Measurements from ENCODE around the gene BPTF.

DNA sequence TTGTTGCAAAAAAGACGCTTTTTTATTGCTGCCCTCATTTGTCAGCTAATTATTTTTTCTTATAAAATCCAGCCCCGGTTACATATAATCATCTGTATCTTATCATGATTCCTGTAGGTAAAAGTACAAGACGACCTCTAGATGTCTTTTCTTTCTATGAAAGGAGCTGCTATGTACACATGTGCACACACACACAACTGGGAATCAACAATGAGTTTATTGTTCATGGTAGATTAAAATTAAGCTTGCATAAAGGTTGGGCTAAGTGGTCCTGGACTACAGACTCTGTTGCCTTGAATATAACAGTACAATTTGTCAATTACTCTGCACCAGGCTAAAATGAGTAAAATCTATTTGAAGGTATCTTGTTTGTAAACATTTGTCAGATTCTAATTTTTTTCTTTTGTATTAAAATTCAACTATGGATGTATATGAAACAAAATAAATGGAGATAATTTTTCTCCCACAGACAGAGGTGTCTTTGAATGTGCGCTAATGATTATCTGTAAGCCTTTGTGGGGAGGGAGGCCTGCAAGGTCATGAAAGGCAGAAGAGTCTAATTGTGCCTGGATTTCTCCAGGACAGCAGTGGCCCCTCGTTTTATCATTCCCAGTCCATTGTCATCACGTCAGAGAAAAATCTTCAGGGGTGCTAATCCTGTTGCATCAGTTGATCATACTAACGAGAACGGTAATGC is 157.5 kb downstream of the BPTF start:
- TF ChIP-seq, protein P1, sequence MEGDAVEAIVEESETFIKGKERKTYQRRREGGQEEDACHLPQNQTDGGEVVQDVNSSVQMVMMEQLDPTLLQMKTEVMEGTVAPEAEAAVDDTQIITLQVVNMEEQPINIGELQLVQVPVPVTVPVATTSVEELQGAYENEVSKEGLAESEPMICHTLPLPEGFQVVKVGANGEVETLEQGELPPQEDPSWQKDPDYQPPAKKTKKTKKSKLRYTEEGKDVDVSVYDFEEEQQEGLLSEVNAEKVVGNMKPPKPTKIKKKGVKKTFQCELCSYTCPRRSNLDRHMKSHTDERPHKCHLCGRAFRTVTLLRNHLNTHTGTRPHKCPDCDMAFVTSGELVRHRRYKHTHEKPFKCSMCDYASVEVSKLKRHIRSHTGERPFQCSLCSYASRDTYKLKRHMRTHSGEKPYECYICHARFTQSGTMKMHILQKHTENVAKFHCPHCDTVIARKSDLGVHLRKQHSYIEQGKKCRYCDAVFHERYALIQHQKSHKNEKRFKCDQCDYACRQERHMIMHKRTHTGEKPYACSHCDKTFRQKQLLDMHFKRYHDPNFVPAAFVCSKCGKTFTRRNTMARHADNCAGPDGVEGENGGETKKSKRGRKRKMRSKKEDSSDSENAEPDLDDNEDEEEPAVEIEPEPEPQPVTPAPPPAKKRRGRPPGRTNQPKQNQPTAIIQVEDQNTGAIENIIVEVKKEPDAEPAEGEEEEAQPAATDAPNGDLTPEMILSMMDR (IDR thresholded peaks at IDR 0.05), result no peak
- TF ChIP-seq EZH2 (IDR thresholded peaks at IDR 0.05; ENCODE audit: borderline replicate concordance, insufficient read depth, low read depth, low read length, poor library complexity, severe bottlenecking), result no peak

Measured in B cell (primary cell).